Mesenchymal stem cell (in vitro differentiated cells and primary cell): ENCODE results near the gene PTPRG.
A peak's percentile ranks its signal among the peaks of the same experiment; 100 is the strongest.

ENCODE experiments used
- DNase-seq: peaks from one replicate; pipeline ENCODE4 v3.0.0-alpha.2; 2013
- H2AFZ ChIP-seq: one replicate; pipeline ENCODE4 v1.6.1; 2013; ENCODE audit warnings: low read depth, mild to moderate bottlenecking, control low read depth, inconsistent platforms, low read length, moderate library complexity
- H2AK5ac ChIP-seq: 2 replicates; pipeline ENCODE4 v1.6.1; 2013; ENCODE audit warnings: low read length, moderate library complexity, mild to moderate bottlenecking, inconsistent platforms; ENCODE audit not compliant: severe bottlenecking
- H2BK120ac ChIP-seq: one replicate; pipeline ENCODE4 v1.6.1; 2013; ENCODE audit warnings: low read depth, mild to moderate bottlenecking, inconsistent platforms, low read length, moderate library complexity
- H2BK12ac ChIP-seq, 2 experiments: one replicate each; pipeline ENCODE4 v1.6.1; 2013; ENCODE audit warnings: inconsistent platforms in 2 of 2, low read length in 2 of 2, mild to moderate bottlenecking in 2 of 2, moderate library complexity in 2 of 2, control low read depth in 1 of 2
- H2BK15ac ChIP-seq: one replicate; pipeline ENCODE4 v1.6.1; 2013; ENCODE audit warnings: mild to moderate bottlenecking, low read depth, inconsistent platforms; ENCODE audit not compliant: poor library complexity, severe bottlenecking
- H2BK5ac ChIP-seq: 2 replicates; pipeline ENCODE4 v1.6.1; 2013; ENCODE audit warnings: low read depth, mild to moderate bottlenecking, low read length, control low read depth, inconsistent platforms; ENCODE audit not compliant: poor library complexity, severe bottlenecking
- H3K14ac ChIP-seq, 2 experiments: one replicate each; pipeline ENCODE4 v1.6.1; 2013; ENCODE audit warnings: inconsistent platforms in 2 of 2, low read length in 2 of 2, control low read depth in 1 of 2, mild to moderate bottlenecking in 1 of 2, moderate library complexity in 1 of 2
- H3K18ac ChIP-seq, 2 experiments: one replicate each; pipeline ENCODE4 v1.6.1; 2013; ENCODE audit warnings: inconsistent platforms in 2 of 2, low read length in 2 of 2, control low read depth in 1 of 2, low read depth in 1 of 2, mild to moderate bottlenecking in 1 of 2
- H3K23ac ChIP-seq, 2 experiments: one replicate each; pipeline ENCODE4 v1.6.1; 2013; ENCODE audit warnings: inconsistent platforms in 2 of 2, low read length in 2 of 2, mild to moderate bottlenecking in 2 of 2, moderate library complexity in 2 of 2, control low read depth in 1 of 2
- H3K27ac ChIP-seq: 2 replicates; pipeline ENCODE4 v1.5.1; 2013; ENCODE audit warnings: mild to moderate bottlenecking, moderate library complexity, low read length, control low read depth, inconsistent platforms; ENCODE audit not compliant: poor library complexity, severe bottlenecking
- H3K27me3 ChIP-seq, 2 experiments: 2 replicates each; pipeline versions ENCODE4 v1.6.1 to v1.7.0; 2013; ENCODE audit warnings: low read length in 2 of 2, mild to moderate bottlenecking in 2 of 2, moderate library complexity in 2 of 2, control low read depth in 1 of 2, inconsistent platforms in 1 of 2; ENCODE audit not compliant: control insufficient read depth in 1 of 2, insufficient read depth in 1 of 2
- H3K36me3 ChIP-seq, 2 experiments: 2 replicates each; pipeline versions ENCODE4 v1.6.1 to v1.7.0; 2013; ENCODE audit warnings: low read length in 2 of 2, control low read depth in 1 of 2, inconsistent platforms in 1 of 2, low read depth in 1 of 2, mild to moderate bottlenecking in 1 of 2; ENCODE audit not compliant: insufficient read depth in 2 of 2, control insufficient read depth in 1 of 2
- H3K4ac ChIP-seq, 2 experiments: one replicate each; pipeline ENCODE4 v1.6.1; 2013; ENCODE audit warnings: inconsistent platforms in 2 of 2, low read length in 2 of 2, mild to moderate bottlenecking in 2 of 2, moderate library complexity in 2 of 2, control low read depth in 1 of 2, low read depth in 1 of 2
- H3K4me1 ChIP-seq: 2 replicates; pipeline ENCODE4 v1.6.1; 2013; ENCODE audit warnings: low read depth, low read length, control low read depth; ENCODE audit not compliant: control insufficient read depth, insufficient read depth
- H3K4me2 ChIP-seq: 2 replicates; pipeline ENCODE4 v1.6.1; 2013; ENCODE audit warnings: low read length, mild to moderate bottlenecking, inconsistent platforms; ENCODE audit not compliant: poor library complexity, severe bottlenecking
- H3K4me3 ChIP-seq, 2 experiments: 2 replicates each; pipeline versions ENCODE4 v1.5.1 to v1.7.0; 2013; ENCODE audit warnings: low read length in 2 of 2, mild to moderate bottlenecking in 2 of 2, control low read depth in 1 of 2, low read depth in 1 of 2; ENCODE audit not compliant: insufficient read depth in 1 of 2
- H3K79me1 ChIP-seq: replicated peaks from 2 replicates; pipeline ENCODE4 v1.6.1; 2013; ENCODE audit warnings: mild to moderate bottlenecking, control low read depth, low read length, inconsistent platforms; ENCODE audit not compliant: poor library complexity, severe bottlenecking
- H3K9ac ChIP-seq: 2 replicates; pipeline ENCODE4 v1.7.0; 2013; ENCODE audit warnings: mild to moderate bottlenecking, low read length, moderate library complexity
- H3K9me3 ChIP-seq: 2 replicates; pipeline ENCODE4 v1.7.0; 2013; ENCODE audit warnings: mild to moderate bottlenecking, low read length; ENCODE audit not compliant: control insufficient read depth
- H4K8ac ChIP-seq: one replicate; pipeline ENCODE4 v1.6.1; 2013; ENCODE audit warnings: inconsistent platforms, mild to moderate bottlenecking, low read length, moderate library complexity
- H4K91ac ChIP-seq: one replicate; pipeline ENCODE4 v1.6.1; 2013; ENCODE audit warnings: mild to moderate bottlenecking, low read length, inconsistent platforms
- WGBS: methylation state at CpG from one replicate; pipeline ENCODE4 v1.1.7; 2013; ENCODE audit warnings: mixed read lengths; 5-methylcytosine and 5-hydroxymethylcytosine counted together

The PTPRG gene

DNA sequence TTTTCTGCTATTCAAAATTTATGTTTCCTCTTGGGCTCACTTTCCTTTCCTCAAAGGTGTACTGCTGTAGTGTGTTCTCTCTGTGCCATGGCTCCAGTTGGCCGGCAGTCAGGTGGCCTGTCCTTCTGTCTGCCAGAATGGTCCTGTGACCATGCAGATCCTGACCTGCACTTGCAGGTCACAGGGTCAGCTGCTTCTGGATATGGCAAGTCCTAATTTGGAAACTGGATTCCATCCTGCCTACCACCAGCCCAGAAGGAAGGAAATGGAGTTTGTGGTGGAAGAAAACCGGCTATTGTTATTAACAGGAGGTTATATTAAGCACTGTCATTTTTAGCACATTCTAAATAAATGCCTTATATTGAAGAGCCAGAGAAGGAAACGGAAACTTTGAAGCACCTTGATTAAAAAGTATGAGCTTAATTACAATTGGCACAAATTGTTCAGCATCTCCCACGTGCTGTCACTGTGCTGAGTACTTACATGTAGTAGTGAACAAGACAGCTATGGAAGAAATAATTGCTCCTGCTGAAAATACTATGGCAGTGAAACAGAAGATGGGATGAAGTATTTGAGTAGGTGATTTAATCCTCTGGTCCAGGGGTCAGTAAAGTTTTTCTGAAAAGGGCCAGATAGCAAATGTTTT, 362.8 kb downstream of the PTPRG start:
- H2AFZ ChIP-seq, result no peak overlapping the region
- no peaks in the 10 kb centered on the region for H3K36me3 ChIP-seq
- no peak overlapping the region for H2BK5ac ChIP-seq
- H2BK12ac ChIP-seq, result no peak overlapping the region
- H3K18ac ChIP-seq, result no peak overlapping the region
- no peak for DNase-seq
- no peak overlapping the region for H4K8ac ChIP-seq
- WGBS, result 66% methylated on average over 3 of the region's 4 CpGs
- peaks cover 28% of the 10 kb centered on the region for H3K79me1 ChIP-seq
- peaks cover 3% of the 10 kb centered on the region for H3K4me1 ChIP-seq
- no peaks in the 10 kb centered on the region for H3K27me3 ChIP-seq
- H3K27ac ChIP-seq, result no peak overlapping the region
- no peak overlapping the region for H2AK5ac ChIP-seq
- no peak overlapping the region for H3K14ac ChIP-seq
- H4K91ac ChIP-seq, result no peak overlapping the region
- H3K4me3 ChIP-seq, result no peak overlapping the region
- no peak overlapping the region for H2BK15ac ChIP-seq
- no peak overlapping the region for H3K23ac ChIP-seq
- H3K9me3 ChIP-seq, result no peaks in the 10 kb centered on the region
- H3K4ac ChIP-seq, result no peak overlapping the region
- H3K4me2 ChIP-seq, result no peak overlapping the region
- no peak overlapping the region for H3K9ac ChIP-seq
- no peak overlapping the region for H2BK120ac ChIP-seq

DNA sequence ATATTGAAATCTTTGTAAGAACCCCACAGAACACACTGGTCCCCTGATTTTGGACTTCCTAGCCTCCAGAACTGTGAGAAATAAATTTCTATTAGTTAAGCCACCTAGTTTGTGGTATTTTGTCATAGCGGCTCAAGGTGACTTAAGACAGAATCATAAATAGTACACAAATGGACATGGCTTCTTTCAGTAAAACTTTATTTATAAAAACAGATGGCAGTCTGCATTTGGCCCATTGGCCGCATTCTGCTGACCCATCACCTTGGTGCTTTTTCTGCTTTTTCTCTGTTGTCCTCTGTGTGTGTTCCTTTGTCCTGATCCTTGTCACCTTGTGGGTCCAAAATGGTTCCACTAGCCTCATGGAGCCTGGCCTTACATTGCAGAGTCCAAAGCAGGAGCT, 363.6 kb downstream of the PTPRG start:
- Histone ChIP-seq H3K4ac (no peak overlapping the region), H3K9ac (no peak overlapping the region), H3K27ac (no peak overlapping the region), H2AK5ac (no peak overlapping the region), H2BK120ac (no peak overlapping the region), H2BK5ac (no peak overlapping the region), H3K4me3 (no peak overlapping the region), H4K8ac (no peak overlapping the region), H2BK12ac (no peak overlapping the region), H3K18ac (no peak overlapping the region), H3K9me3 (no peaks in the 10 kb centered on the region), H2AFZ (no peak overlapping the region), H3K27me3 (no peaks in the 10 kb centered on the region), H3K23ac (no peak overlapping the region), H3K79me1 (peaks cover 26% of the 10 kb centered on the region), H3K36me3 (no peaks in the 10 kb centered on the region), H3K14ac (no peak overlapping the region), H2BK15ac (no peak overlapping the region), H4K91ac (no peak overlapping the region), H3K4me2 (no peak overlapping the region), H3K4me1 (peaks cover 3% of the 10 kb centered on the region)
- WGBS, result 94% methylated on average over 2 of the region's 2 CpGs
- no peak for DNase-seq

DNA sequence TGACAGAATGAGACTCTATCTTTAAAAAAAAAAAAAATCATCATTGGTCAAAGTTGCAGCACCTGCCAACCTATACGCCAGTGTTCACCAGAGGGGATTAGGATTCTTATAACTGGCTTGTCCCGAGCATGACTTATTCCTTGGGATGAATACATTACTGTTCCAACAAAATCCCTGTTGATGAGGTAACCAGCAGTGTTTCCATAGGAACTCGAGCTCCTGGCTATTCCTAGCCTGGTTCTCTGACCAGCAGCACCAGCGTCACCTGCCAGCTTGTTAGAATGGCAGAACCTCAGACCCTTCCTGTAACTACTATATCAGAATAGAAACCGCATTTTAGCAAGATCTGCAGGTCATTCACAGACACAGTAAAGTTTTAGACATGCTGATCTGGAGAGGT, 364.4 kb downstream of the PTPRG start:
- peaks cover 26% of the 10 kb centered on the region for H3K79me1 ChIP-seq
- no peaks in the 10 kb centered on the region for H3K9me3 ChIP-seq
- H3K27ac ChIP-seq, result no peak overlapping the region
- no peaks in the 10 kb centered on the region for H3K36me3 ChIP-seq
- no peak overlapping the region for H3K18ac ChIP-seq
- H3K23ac ChIP-seq, result no peak overlapping the region
- H2BK15ac ChIP-seq, result no peak overlapping the region
- no peaks in the 10 kb centered on the region for H3K27me3 ChIP-seq
- H2BK120ac ChIP-seq, result no peak overlapping the region
- 88% methylated on average over 5 of the region's 5 CpGs for WGBS
- H3K4me3 ChIP-seq, result no peak overlapping the region
- H2AK5ac ChIP-seq, result no peak overlapping the region
- H2BK5ac ChIP-seq, result no peak overlapping the region
- peaks cover 3% of the 10 kb centered on the region for H3K4me1 ChIP-seq
- no peak overlapping the region for H4K8ac ChIP-seq
- H3K14ac ChIP-seq, result no peak overlapping the region
- no peak overlapping the region for H4K91ac ChIP-seq
- no peak overlapping the region for H3K4ac ChIP-seq
- no peak for DNase-seq
- no peak overlapping the region for H2BK12ac ChIP-seq
- no peak overlapping the region for H3K4me2 ChIP-seq
- no peak overlapping the region for H2AFZ ChIP-seq
- no peak overlapping the region for H3K9ac ChIP-seq

DNA sequence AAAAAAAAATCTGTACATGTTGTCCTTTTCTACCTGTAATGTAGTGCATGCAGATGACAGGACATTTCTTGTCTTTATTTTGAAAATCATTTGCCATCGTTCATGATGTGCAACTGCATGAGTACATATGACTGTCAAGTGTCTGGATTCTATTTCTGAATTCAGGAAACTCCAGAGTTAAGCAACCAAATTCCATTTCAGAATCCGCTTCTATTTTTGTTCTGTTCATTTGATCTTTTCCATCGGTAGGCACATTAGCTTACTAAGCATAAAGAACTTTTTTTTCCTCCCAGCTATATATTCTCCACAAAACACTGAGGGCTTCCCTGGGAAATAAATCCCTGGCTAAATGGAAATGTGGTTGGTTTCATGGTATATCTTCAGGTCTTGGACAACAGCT, 365.6 kb downstream of the PTPRG start:
- Histone ChIP-seq H3K9me3 (no peaks in the 10 kb centered on the region), H3K4me3 (peak overlapping the region in 1 of 2 experiments; percentile 21), H3K4ac (no peak overlapping the region), H4K91ac (no peak overlapping the region), H3K18ac (no peak overlapping the region), H2AK5ac (no peak overlapping the region), H2BK120ac (no peak overlapping the region), H3K36me3 (no peaks in the 10 kb centered on the region), H3K4me1 (peaks cover 3% of the 10 kb centered on the region), H3K9ac (peak overlapping the region; percentile 87), H3K4me2 (no peak overlapping the region), H3K23ac (no peak overlapping the region), H2BK12ac (no peak overlapping the region), H4K8ac (no peak overlapping the region), H3K27ac (no peak overlapping the region), H2AFZ (no peak overlapping the region), H3K79me1 (peaks cover 32% of the 10 kb centered on the region), H3K14ac (no peak overlapping the region), H2BK15ac (no peak overlapping the region), H3K27me3 (no peaks in the 10 kb centered on the region), H2BK5ac (no peak overlapping the region)
- 62% methylated on average over 3 of the region's 3 CpGs for WGBS
- DNase-seq, result peak; percentile 61
